HG02763 (cell line): ENCODE measurements around the gene CAPZB.

Source experiments
- ATAC-seq: cut with Tn5 transposase; IDR thresholded peaks from one replicate; pipeline ENCODE4 v1.9.1; 2021; ENCODE audit warnings: mild to moderate bottlenecking, moderate library complexity; ENCODE audit not compliant: unreplicated experiment

CAPZB gene

DNA sequence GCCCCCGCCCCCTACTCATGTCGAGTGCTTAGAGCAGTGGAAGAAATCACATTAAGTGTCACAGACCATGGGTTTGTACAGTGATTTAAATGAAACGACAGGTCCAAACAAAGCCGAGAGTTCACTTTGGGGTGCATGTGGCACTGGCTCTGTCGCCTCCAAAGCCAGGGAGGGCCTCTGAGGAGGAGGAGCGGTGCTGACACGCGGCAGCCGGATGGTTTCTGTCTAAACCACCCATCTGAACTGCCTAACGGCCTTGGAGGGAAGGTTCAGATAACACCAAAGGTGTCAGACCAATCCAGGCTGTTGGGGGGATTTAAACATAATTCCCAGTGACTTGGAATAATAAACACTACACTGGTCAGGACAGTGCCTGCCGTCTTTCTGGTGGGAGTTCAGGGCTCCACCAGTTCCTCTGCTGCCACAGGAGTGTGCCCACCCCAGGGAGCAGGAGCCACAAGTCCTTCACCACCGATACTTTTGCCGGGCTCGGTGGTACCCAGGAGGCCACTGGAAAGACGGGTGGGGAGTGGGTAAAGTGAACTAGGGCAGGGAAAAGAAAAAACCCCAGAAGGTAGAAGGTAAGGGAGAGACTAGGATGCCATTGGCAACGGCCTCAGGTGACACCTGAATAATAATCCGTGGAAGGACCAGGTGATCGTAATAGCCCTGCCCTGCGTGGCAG, 95.0 kb downstream of the CAPZB start:
- no peak for ATAC-seq

DNA sequence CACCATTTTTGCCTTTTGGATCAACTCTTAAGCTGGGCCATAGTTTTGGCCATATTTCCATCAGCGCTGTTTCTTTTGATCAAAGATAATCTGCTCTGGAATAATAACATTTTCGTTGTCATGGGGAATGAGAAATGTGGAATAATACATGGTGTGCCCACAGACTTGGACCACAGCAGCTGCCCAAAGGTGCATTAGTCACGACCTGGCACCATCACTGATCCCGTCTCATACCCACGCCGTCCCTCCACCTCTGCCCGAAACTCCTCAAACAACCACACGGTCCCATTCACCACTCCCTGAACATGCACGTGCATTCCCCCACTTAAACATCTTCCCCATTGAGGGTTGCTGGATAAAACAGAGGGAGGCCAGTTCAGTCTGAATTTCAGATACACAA, 96.4 kb downstream of the CAPZB start:
- ATAC-seq = no peak

DNA sequence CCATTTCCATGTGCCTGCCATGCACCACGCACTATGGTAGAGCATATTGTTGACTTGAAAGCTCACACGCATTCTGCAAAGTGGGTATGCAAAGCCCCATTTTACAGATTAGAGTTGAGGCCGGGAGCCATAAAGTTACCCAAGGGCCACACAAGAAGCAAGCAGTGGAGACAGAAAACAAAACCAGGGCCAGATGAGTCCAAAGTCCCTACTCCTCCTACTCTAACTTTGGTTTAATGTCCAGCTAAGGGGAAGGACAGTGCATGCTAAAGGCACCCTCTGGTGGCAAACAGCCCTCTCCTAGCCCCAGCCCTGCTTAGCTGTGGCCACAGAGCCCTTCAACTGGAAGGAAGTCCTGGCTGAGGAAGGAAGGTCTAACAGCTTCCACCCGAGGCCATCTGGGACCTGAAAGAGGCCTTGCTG, 98.3 kb downstream of the CAPZB start:
- ATAC-seq = no peak

GRCh38 chr1:19385869-19386591, 99.3 kb downstream of the CAPZB start:
- no peak for ATAC-seq

- ATAC-seq = no peak
Observed at GRCh38 chr1:19385221-19385620, 100.1 kb downstream of the CAPZB start.

- no peak for ATAC-seq
Observed at GRCh38 chr1:19384772-19385187, 100.6 kb downstream of the CAPZB start.

- ATAC-seq = no peak
Observed at GRCh38 chr1:19384113-19384512, 101.2 kb downstream of the CAPZB start.

GRCh38 chr1:19382222-19382621, 103.1 kb downstream of the CAPZB start:
- no peak for ATAC-seq

- ATAC-seq = no peak
Observed at GRCh38 chr1:19381261-19381660, 104.1 kb downstream of the CAPZB start.

DNA sequence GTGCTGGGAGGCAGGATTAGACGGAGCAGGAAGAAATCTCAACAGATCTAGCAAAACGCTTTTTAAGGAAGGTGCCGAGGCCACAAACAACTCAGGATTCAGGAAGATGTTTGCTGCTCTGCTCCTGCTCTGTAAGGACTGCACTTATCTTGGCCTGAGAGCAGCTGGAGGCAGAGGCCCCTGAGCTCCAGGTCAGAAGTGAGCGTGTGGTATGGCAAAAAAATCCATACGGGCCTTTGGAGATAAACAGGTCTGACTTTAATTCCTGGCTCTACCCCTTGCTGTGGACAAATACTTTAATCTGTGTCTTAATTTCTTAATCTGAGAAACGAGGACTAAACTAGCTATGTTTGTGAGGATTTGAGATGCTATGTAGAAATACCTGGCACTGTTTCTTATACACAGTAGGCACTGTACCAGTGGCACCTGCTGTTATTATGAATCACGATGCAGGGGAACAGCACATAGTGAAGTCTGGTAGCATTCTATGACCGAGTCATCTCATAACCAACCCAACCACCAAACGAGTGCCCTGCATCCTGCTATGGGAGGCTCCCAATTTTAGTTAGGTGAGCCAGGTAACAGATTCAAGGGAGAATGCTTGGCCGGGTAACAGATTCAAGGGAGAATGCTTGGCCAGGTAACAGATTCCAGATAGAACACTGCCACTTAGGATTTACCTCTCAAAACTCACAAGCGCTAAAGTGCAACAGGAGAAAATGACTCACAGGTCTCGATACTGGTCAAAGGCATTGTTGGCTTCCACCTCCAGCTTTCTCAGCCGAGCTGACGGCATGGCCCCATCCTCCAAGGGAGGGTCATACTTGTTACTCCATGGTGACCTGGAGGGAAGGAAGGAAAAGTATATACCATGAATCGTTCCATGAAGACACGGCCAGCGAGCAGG, 107.3 kb downstream of the CAPZB start:
- no peak for ATAC-seq

GRCh38 chr1:19376428-19377372, 108.6 kb downstream of the CAPZB start:
- no peak for ATAC-seq

DNA sequence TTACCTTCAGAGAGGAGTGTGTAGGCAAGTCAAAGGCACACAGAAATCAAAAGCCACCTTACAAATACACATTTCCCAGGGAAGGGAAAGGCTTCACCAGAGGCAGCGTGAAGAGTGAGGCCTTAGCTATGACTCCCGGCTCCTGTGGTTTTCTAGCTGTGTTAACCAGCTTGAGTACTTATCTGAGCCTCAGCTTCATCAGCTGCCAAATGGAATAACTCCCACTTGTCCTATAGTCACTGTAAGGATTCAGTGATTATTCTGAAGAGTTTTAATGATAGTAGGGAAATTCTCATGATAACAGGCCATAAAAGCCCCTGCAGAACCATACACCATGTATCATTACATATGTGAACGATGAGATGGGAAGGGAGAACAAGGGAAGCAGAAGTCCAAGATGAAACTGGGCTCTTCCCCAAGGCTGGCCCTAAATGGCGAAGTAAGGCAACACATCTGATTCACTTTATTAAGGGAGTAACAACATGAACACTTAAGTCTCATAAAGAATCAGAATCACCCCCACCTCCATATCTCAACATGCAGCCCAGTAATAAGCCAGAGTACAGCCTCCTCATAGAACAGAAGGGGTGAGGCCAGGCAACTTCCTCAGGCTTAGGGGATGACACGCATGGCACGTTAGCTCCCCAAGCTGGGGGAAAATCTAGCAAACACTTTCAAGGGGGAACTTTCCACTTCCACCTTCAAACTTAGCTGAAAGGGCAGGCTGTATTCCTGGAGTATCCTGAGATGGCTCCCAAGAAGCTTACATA, 109.5 kb downstream of the CAPZB start:
- no peak for ATAC-seq

- no peak for ATAC-seq
Observed at GRCh38 chr1:19374926-19375325, 110.4 kb downstream of the CAPZB start.

GRCh38 chr1:19374083-19374801, 111.1 kb downstream of the CAPZB start:
- no peak for ATAC-seq

DNA sequence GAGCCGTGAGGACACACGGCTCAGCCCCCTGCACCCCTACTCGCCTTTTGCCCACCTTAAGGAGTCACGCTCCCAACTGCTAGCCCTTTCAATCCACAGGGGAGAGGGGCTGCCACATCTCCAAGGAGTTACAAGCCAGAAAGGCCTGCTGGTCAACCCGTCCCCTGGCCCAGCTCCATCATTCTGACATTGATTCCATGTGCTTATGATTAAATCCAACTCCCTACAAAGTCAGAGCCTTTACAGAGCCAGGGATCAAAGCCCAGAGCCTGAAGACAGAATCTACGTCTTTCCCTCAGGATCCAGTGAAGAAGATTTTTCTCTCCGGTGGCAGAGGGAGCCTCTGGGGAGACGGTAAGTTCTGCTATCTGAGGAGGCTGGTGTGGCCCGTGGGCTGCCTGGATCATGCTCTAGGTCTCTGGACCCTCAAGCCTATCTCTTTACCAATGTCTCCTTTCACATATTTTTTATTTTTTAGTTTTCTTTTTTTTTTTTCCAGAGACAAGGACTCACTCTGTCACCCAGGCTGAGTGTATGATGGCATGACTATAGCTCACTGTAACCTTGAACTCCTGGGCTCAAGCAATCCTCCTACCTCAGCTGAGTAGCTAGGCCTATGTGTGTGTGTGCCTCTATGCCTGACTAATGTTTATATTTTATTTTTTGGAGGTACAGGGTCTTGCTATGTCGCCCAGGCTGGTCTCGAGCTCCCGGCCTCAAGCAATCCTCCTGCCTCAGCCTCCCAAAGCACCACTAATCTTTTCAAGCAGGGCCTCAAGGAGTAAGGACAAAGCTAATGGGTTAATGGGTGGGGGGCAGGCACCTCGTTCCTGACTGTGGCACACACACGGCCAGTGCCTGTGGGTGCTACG, 111.9 kb downstream of the CAPZB start:
- no peak for ATAC-seq

GRCh38 chr1:19372602-19373001, 112.7 kb downstream of the CAPZB start:
- no peak for ATAC-seq

- no peak for ATAC-seq
Observed at GRCh38 chr1:19372136-19372514, 113.2 kb downstream of the CAPZB start.
